K562 (cell line): ENCODE results near the gene NYAP2.

Source experiments
- KAT2B ChIP-seq: IDR thresholded peaks from one replicate; pipeline ENCODE4 v1.6.1; 2012; ENCODE audit warnings: low read depth, mild to moderate bottlenecking, control low read depth, inconsistent platforms, low read length, moderate library complexity
- SMARCC2 ChIP-seq: fragments of 450-650 bp; IDR thresholded peaks from 2 replicates; pipeline ENCODE4 v1.6.1; 2017; ENCODE audit warnings: antibody characterized with exemption, moderate library complexity, mild to moderate bottlenecking, low read depth
- SRSF7 ChIP-seq: fragments of 200-400 bp; formaldehyde crosslinking; optimal IDR thresholded peaks from 2 replicates; pipeline ENCODE3; 2017; ENCODE audit warnings: mild to moderate bottlenecking, low read depth, low read length
- TF ChIP-seq, protein P1 (sequence below), 3 experiments: IDR thresholded peaks in 2 of 3; conservative IDR thresholded peaks in 1 of 3; 2 replicates each; pipeline ENCODE4 v1.5.1; 2011 to 2012; ENCODE audit warnings: low read length in 3 of 3, mild to moderate bottlenecking in 3 of 3, control low read depth in 2 of 3, improper control_type of control experiment in 1 of 3, inconsistent platforms in 1 of 3, low read depth in 1 of 3, mixed read lengths in 1 of 3, moderate library complexity in 1 of 3; ENCODE audit not compliant: insufficient read depth in 2 of 3

DNA sequence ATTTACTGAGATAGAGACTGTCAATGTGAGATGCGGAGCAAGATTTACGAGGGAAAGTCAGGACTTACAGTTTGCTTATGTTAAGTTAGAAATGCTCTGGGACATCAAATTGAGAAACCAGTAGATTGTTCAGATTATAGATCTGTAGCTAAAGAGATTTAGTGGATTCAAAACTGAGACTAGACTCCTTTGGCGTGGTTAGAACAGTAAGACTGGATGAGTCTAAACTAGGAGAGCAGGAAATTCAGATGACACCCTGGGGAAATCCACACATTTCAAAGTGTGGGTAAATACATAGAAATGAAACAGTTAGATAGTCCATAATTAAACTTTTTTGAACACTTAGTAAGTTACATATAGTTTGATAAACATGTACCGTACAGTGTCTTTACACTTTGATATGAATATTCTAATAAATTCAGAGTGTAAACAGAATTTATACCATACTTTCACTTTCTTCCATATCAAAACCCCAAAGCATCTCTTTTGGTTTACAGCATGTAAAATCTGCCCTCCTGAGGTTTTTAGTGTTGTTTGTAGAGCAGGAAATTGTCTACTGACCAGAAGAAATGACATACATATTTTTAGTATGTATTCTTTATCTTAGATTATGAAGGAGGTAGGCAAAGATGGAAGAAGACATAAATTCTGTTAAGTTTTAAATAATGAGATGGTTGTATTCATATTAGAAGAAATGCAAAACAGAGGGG, 231.5 kb downstream of the NYAP2 start:
- TF ChIP-seq SRSF7 = no peak
- no peak for TF ChIP-seq SMARCC2
- TF ChIP-seq, protein P1, sequence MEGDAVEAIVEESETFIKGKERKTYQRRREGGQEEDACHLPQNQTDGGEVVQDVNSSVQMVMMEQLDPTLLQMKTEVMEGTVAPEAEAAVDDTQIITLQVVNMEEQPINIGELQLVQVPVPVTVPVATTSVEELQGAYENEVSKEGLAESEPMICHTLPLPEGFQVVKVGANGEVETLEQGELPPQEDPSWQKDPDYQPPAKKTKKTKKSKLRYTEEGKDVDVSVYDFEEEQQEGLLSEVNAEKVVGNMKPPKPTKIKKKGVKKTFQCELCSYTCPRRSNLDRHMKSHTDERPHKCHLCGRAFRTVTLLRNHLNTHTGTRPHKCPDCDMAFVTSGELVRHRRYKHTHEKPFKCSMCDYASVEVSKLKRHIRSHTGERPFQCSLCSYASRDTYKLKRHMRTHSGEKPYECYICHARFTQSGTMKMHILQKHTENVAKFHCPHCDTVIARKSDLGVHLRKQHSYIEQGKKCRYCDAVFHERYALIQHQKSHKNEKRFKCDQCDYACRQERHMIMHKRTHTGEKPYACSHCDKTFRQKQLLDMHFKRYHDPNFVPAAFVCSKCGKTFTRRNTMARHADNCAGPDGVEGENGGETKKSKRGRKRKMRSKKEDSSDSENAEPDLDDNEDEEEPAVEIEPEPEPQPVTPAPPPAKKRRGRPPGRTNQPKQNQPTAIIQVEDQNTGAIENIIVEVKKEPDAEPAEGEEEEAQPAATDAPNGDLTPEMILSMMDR (IDR thresholded peaks at IDR 0.05 in 2 of 3, conservative IDR thresholded peaks at IDR 0.05 in 1 of 3; ENCODE audit: insufficient read depth in 2 of 3, low read depth in 1 of 3, low read length in 3 of 3) = no peak
- TF ChIP-seq KAT2B = no peak
